A673 (cell line): ENCODE results near the gene JAG2. TPM values are rescaled to one million over a fixed set of nuclear protein-coding genes. Genes with fewer than 3 reads are reported as not detected.
A peak's percentile ranks its signal among the peaks of the same experiment; 100 is the strongest.

Experiments used
- BruUV-seq: library from RNA; stranded (reverse); fragments of 400-500 nt; replicated peaks from 2 replicates; lab custom pipeline; 2021; lab: Mats Ljungman, UMichigan
- CTCF ChIA-PET: fragments of 300-600 bp; sonication (Branson Sonifier 250); formaldehyde crosslinking; loops from one replicate; lab custom pipeline; 2022; ENCODE audit warnings: antibody characterized with exemption; lab: Charles Lee
- POLR2A ChIA-PET: fragments of 300-600 bp; sonication (Branson Sonifier 250); formaldehyde crosslinking; loops from one replicate; lab custom pipeline; 2022; ENCODE audit warnings: antibody characterized with exemption; ENCODE audit not compliant: low non-redundant PET; lab: Charles Lee
- DNase-seq: peaks from one replicate; pipeline ENCODE4 v3.0.0-alpha.2; 2015; ENCODE audit warnings: low spot score
- H3K27ac ChIP-seq: fragments of 200-600 bp; sonication (generic); 2 replicates; pipeline ENCODE4 v1.5.1; 2016; ENCODE audit warnings: mixed run types, low read depth, mild to moderate bottlenecking, mixed read lengths, antibody characterized with exemption, low read length; ENCODE audit not compliant: poor library complexity, severe bottlenecking
- H3K27me3 ChIP-seq: fragments of 200-600 bp; sonication (generic); replicated peaks from 2 replicates; pipeline ENCODE4 v1.6.1; 2017; ENCODE audit warnings: mixed run types, low read depth, mild to moderate bottlenecking, mixed read lengths, antibody characterized with exemption, low read length; ENCODE audit not compliant: insufficient read depth, poor library complexity
- H3K36me3 ChIP-seq: fragments of 200-600 bp; sonication (generic); 2 replicates; pipeline ENCODE4 v1.6.1; 2016; ENCODE audit warnings: mixed run types, mild to moderate bottlenecking, mixed read lengths, antibody characterized with exemption, low read length; ENCODE audit not compliant: insufficient read depth, poor library complexity, severe bottlenecking
- H3K4me1 ChIP-seq: fragments of 200-600 bp; sonication (generic); 2 replicates; pipeline ENCODE4 v1.6.1; 2017; ENCODE audit warnings: mixed run types, mild to moderate bottlenecking, mixed read lengths, antibody characterized with exemption, low read length; ENCODE audit not compliant: insufficient read depth, poor library complexity, severe bottlenecking
- H3K4me3 ChIP-seq: fragments of 200-600 bp; sonication (generic); 2 replicates; pipeline ENCODE4 v1.5.1; 2016; ENCODE audit warnings: low read depth, mixed run types, mild to moderate bottlenecking, mixed read lengths, low read length; ENCODE audit not compliant: poor library complexity, severe bottlenecking
- H3K9me3 ChIP-seq: fragments of 200-600 bp; sonication (generic); 2 replicates; pipeline ENCODE4 v1.6.1; 2016; ENCODE audit warnings: mixed run types, low read depth, mild to moderate bottlenecking, mixed read lengths, antibody characterized with exemption, low read length; ENCODE audit not compliant: poor library complexity, severe bottlenecking
- EZH2 ChIP-seq: fragments of 200-600 bp; sonication (generic); IDR thresholded peaks from 2 replicates; pipeline ENCODE4 v1.6.1; 2017; ENCODE audit warnings: borderline replicate concordance, low read depth, mild to moderate bottlenecking, mixed read lengths, antibody characterized with exemption, low read length; ENCODE audit not compliant: poor library complexity, severe bottlenecking
- intact Hi-C: fragments of 100-400 bp; cut with micrococcal nuclease; formaldehyde crosslinking; loops from one replicate; pipeline ENCODE4 v1.10.0; 2022; ENCODE audit not compliant: unreplicated experiment
- total RNA-seq: library from RNA; stranded (reverse); gene quantifications from 2 replicates; pipeline ENCODE4 v1.2.3, GENCODE V29; 2021
- TF ChIP-seq, protein P1 (sequence below): fragments of 300-800, 200-600 bp; sonication (generic); conservative IDR thresholded peaks from 2 replicates; pipeline ENCODE4 v1.5.1; 2017; ENCODE audit warnings: low read depth, mild to moderate bottlenecking, antibody characterized with exemption, low read length, moderate library complexity, mixed read lengths

The JAG2 gene
- total RNA-seq, 1 experiment from 2014 or later: 14.3 TPM

DNA sequence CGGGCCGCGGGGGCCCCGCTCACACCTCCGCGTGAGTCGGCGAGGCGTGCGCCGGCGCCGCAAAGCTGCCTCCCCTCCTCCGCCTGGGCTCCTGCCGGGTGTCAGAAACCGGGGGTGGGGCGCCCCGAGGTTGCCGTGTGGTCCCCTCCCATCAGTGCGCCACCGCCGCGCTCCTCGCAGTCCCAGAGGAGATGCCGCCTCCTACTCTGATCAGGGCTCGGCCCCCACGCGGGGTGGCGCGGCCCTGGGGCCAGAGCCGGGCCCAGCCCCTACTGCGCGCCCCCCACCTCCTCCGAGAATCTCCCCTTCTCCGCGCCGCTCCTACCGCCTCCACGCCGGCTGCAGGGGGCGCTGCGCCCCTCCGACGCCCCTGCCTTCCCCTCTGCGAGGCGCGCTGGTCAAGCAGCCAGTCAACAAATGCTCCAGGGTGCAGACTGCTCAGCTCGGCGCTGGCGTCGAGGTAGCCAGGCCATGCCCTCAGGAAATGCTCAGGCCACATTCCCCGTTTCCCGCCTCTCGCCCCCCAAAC is 467 bp upstream of the JAG2 start:
- no TSS peak for BruUV-seq
- ChIA-PET POLR2A (no interaction called here), CTCF (interaction anchor here (0.9 to 1.0 kb wide), 2 partner anchors 31 to 183 kb away, joined by 4 read pairs; no protein-coding TSS in a partner anchor)
- TF ChIP-seq EZH2: no peak
- TF ChIP-seq, protein P1, sequence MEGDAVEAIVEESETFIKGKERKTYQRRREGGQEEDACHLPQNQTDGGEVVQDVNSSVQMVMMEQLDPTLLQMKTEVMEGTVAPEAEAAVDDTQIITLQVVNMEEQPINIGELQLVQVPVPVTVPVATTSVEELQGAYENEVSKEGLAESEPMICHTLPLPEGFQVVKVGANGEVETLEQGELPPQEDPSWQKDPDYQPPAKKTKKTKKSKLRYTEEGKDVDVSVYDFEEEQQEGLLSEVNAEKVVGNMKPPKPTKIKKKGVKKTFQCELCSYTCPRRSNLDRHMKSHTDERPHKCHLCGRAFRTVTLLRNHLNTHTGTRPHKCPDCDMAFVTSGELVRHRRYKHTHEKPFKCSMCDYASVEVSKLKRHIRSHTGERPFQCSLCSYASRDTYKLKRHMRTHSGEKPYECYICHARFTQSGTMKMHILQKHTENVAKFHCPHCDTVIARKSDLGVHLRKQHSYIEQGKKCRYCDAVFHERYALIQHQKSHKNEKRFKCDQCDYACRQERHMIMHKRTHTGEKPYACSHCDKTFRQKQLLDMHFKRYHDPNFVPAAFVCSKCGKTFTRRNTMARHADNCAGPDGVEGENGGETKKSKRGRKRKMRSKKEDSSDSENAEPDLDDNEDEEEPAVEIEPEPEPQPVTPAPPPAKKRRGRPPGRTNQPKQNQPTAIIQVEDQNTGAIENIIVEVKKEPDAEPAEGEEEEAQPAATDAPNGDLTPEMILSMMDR: peak; percentile 82
- Histone ChIP-seq H3K4me3 (peak overlapping the region; percentile 40), H3K9me3 (no peaks in the 10 kb centered on the region), H3K4me1 (peaks cover 49% of the 10 kb centered on the region), H3K36me3 (no peaks in the 10 kb centered on the region), H3K27ac (peak overlapping the region; percentile 76), H3K27me3 (no peaks in the 10 kb centered on the region)
- intact Hi-C loops: no loop called here
- peak; percentile 77 for DNase-seq

DNA sequence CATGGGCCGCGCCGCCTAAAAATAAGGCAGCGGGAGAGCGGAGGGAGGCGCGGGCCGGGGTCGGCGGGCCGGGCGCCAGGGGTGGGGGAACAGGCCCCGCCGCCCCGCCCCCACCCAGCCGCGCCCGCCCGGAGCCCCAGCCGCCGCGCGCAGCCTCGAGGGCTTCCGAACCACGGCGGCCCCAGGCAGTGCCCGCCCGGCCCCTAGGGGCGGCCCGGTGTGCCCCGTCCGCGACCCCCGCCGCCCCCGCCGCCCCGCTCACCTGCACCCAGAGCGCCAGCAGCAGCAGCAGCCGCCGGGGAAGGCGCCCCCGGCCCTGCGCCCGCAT is 519 bp downstream of the JAG2 start:
- H3K27me3 ChIP-seq: no peaks in the 10 kb centered on the region

GRCh38 chr14:105167303-105168092 is 1.1 kb downstream of the JAG2 start:
- TF ChIP-seq EZH2: no peak
- TF ChIP-seq, protein P1: peak; percentile 24; the same call in 1 of the 2 replicates
- DNase-seq: no peak
- H3K4me1 ChIP-seq: peaks cover 64% of the 10 kb centered on the region
- ChIA-PET POLR2A (no interaction called here), CTCF (no interaction called here)
- H3K4me3 ChIP-seq: peak overlapping the region; percentile 55
- H3K27me3 ChIP-seq: no peaks in the 10 kb centered on the region
- no peaks in the 10 kb centered on the region for H3K36me3 ChIP-seq
- intact Hi-C loops: no loop called here
- BruUV-seq: no TSS peak
- H3K27ac ChIP-seq: no peak overlapping the region
- no peaks in the 10 kb centered on the region for H3K9me3 ChIP-seq

More for the DNA sequence above, 519 bp downstream of the JAG2 start:
- Histone ChIP-seq H3K27ac (no peak overlapping the region), H3K36me3 (no peaks in the 10 kb centered on the region), H3K9me3 (no peaks in the 10 kb centered on the region), H3K4me1 (peaks cover 58% of the 10 kb centered on the region), H3K4me3 (peak overlapping the region; percentile 55)
- intact Hi-C loops: no loop called here
- no TSS peak for BruUV-seq
- ChIA-PET POLR2A (no interaction called here), CTCF (interaction anchor here (0.6 kb wide), 1 partner anchor 80 kb away, joined by 3 read pairs; the partner anchor contains the start of gene BTBD6)
- TF ChIP-seq, protein P1: no peak
- TF ChIP-seq EZH2: no peak
- DNase-seq: no peak
